T47D (cell line): Measurements from ENCODE around the gene PMEL.
"Not testable (repeated sequence)": the region's sequence is repeated elsewhere in the genome, so short reads cannot be mapped to it uniquely, and the experiment has no call there.

Experiments
- DNase-seq, 2 experiments: peaks; one replicate each; pipeline versions ENCODE4 v3.0.0 to v3.0.0-alpha.2; 2011 to 2012; ENCODE audit warnings: low read depth in 1 of 2, low spot score in 1 of 2
- JUND ChIP-seq: IDR thresholded peaks from 2 replicates; pipeline ENCODE4 v1.6.1; 2012; ENCODE audit warnings: low read depth
- in situ Hi-C: cut with HindIII; loops from 2 replicates; pipeline ENCODE4 v1.10.0; 2016; ENCODE audit warnings: low sequenced_read_pairs, low pct_unique_long_range_greater_than_20kb

The PMEL gene

DNA sequence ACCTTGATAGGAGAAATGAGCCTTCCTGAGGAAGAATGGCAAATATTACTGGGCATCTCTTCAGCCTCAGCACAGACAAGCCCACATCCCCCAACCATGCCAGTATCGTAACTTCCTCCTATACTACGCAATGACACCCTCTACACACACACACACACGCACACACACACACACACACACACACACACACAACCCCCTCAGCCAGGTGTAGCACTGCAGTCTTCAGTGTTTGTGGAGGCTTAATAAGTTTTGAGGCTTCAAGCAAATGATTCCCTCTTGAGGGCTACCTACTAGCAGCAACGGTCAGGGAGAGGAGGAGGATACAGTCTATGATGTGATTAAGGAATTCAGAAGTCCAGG lies 33.3 kb downstream of the PMEL start:
- peak in 1 of 2 experiments; percentile 20 for DNase-seq
- in situ Hi-C loops: no loop called here
- TF ChIP-seq JUND: no peak

DNA sequence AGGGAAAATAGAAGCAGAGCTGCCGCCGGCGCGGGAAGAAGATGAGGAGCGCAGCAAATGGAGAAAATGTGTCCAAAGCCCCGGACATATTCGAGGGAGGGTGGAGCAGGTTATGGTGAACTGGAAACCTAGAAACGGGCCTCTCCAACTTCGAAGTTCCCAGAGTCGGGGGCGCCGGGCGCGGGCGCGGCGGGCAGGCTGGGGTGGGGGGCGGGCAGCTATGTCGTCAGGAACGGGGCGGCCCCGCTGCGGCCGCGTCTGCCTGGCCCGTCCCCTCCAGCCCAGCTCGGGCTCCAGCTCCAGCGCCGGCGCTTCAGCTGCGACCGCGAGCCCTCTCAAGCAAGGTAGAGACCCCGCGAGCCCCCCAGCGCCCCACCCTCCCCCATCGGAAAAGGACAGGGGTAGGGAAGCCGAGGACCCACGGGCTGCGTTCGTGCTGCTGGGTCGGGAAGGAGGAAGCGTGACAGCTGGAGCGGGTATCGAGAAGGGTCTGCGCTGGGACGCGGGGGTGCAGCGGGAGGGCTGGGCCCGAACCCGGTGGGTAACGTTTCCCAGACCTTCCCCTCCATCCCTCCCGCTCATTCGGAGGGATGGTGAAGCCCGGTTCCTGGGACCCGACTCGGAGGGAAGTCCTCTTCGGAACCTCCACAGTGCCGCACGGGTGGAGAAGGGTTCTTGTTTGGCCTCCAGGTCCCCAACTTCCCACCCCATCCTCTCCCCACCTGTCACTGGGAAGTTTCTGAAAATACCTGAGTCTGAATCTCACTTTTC lies 33.9 kb downstream of the PMEL start:
- TF ChIP-seq JUND: no peak
- in situ Hi-C loops: no loop called here
- peak; percentile 46 to 64 for DNase-seq

DNA sequence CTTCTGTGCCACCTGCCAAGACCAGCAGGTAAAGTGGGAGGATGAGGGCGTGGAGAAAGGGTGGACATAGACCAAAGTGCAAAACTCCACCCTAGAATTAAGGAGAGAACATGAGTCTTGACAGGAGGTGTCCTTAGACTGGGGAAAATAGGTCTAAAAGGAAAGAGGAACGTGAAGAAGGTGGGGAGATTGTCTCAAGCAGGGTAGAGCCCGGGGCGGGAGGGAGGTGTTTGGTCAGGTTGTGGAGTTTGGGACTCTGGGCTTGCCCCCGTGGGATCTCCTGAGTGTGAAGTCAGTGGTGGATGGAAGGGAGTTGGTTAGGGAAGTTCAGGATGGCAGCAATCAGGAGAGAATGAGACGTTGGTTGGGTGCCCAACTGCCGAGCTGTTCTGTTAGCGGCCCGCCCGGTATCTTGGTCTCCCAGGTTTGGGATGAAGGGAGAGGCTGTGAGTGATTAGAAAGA lies 34.5 kb downstream of the PMEL start:
- TF ChIP-seq JUND: no peak
- peak in 1 of 2 experiments; percentile 31 for DNase-seq
- in situ Hi-C loops: no loop called here

DNA sequence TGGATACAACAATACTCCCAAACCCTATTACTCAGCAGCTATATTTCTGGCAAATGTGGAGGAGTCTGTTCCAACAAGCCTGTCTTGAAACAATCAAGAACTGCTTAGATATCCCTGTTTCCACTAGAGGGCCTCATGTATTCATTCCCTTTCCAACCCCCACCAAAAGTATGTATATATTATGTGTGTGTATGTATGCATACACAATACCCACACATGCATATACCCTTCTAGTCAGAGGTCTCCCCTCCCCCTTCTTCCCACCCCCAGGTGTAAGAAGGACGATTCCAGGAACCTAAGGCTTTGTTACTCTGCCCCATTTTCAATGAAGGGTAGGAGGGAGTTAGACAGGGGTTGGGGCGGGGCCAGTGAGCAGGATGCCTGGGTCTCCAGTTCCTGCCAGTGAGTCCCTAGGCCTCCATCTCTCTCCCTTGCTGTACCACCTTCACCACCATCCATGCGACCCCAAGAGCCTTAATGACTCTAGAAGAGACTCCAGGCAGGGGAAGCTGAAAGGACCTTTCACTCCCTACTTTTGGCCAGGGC lies 35.0 kb downstream of the PMEL start, which contains the start of gene DGKA:
TSS of gene DGKA (plus strand) at position 392 of the 546 bp plus-strand sequence. CDS start 5,342 bp downstream, outside the sequence.
- in situ Hi-C loops: no loop called here

DNA sequence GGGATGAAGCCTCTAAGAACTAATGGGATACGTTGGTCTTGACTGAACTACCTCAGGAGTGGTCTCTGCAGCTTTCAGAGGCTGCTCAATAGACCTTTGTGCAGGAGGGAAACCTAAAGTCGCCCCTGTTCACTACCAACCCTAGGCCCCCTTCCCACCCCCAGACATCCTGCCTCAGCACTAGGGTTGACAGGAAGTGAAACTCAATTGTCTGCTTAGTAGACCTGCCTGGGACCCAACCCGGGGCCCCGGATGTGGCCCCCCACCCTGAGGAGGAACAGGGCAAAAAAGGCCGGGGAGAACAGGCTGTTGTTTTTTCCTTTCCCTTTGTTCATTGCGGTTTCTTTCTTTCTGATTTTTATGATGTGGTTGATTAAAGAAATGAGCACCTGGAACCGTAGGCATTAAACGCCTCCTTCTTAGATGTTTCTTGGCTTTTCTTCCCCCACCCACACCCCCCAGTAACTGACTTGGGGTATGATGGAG lies 36.5 kb downstream of the PMEL start:
- in situ Hi-C loops: no loop called here
- no peak for DNase-seq
- no peak for TF ChIP-seq JUND

More for the DNA sequence above, 35.0 kb downstream of the PMEL start, which contains the start of gene DGKA:
- TF ChIP-seq JUND: no peak
- DNase-seq: peak; percentile 74 to 84

DNA sequence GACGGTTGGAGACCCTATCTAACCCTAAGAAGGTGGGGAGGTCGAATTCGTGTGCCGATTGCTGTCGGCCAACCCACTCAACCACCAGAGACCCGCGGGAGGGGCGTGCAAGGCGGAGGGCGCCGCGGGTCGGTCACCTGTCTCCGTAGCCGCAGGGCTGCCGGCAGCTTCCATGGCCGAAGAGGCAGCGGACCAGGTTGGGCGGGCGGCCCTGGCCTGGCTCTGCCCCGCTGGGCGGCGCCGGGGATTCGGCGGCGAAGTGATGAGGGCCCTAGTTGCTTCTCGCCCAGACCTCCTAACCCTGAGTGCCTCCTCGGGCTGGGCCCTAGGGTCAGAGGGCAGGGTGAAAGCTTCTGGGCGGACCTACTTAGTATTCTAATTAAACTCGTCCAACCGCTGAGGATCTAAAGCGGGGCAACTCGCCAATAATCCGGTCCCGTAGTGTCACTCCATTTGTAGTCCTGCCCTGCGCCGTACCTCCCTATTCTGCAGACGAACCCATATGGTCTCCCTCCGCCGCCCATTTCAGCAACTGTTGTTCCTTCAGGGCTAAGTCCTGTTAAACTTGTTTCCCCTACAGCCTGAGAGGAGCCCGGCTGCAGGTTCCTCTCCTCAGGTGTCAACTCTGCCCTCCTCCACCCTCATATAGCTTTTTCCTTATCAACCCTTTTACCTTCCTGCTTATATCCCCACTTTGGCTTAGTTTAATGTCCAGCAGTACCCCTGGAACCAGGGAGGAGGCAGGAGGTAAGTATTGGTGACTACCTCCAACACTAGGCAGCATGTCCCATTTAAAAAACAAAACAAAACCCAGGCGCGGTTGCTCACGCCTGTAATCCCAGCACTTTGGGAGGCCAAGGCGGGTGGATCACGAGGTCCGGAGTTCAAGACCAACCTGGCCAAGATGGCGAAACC lies 38.0 kb downstream of the PMEL start, which contains the start of gene PYM1:
TSS of gene PYM1 (minus strand) at position 307 of the 915 bp plus-strand sequence. CDS start at position 174, 133 bp downstream.
- TF ChIP-seq JUND: no peak
- in situ Hi-C loops: no loop called here
- DNase-seq: peak; percentile 87 to 98

DNA sequence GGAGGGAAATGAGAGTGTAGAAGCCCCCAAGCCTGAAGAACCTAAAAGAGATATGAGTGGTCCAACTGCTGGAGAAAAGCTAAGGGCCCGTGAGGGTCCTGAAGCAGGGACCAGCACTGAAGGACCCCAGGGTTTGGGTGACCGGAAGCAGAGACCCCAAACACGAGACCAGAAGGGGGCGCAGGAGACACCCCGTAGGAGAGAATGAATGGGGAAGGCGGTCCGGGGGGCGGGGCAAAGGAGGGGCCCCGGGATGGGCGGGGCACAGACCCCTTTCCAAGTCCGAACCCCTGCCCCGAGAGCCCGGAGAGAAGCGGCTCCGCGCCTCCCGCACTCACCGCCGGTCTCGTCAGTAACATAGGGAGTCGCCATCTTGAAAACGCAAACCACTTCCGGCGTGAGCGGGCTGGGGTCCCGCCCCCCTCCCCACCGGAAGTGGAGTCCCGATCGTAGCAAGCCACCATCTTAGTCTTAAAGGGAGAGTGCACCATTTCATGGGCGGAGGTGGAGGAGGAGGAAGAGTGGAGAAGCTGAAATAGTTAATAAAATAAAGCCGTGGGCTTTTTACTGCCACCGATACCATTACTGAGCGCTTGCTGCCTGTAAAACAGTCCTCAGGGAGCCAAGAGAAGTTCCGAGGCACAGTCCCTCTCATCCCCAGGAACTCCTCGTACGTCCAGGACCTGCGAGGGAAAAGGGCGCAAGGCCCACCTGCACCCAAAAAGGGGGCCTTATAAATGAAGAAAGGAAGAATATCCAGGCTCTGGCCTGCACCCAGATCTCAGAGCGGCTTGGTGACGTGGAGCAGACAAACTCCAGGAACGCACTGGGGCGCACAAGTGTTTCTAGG lies 38.9 kb downstream of the PMEL start:
- in situ Hi-C loops: no loop called here
- TF ChIP-seq JUND: no peak
- peak; percentile 96 to 97 for DNase-seq

DNA sequence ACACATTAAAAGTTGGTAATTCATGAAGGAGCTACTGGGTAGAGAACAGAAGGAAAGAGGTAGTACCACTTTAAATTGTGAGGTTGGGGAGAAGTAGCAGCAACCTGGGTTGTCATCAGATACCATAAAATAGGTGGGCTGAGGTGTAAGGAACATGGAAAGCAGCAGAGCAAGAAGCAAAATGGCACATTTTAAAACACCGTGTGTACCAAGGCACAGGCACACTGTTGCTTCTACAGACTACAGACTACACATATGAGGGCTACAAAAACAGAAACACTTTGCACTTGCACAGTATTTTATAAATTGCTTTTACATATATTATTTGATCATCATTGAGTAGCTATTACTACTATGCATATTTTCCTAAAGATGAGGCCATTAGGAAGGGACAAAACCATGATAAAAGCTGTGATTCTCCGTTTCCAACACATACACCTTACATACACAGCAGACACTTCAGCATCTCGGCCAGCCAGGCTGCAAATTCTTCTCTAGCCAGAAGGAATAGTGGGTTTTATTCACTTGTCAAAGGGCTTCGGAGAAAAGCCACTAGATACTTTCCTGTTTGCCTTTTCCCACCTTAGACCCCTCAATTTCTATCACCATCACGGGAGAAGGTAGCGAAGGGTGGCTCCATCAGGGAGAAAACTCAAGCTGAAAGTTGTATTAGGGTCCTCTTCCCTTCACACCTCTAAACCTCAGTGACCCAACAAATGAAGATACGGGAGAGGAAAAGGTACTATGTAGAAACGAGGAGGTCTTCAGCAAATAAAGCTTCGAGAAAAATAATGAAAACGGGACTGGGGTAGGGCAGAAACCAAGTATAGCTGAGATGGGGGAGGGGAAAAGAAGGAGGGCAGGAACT lies 39.7 kb downstream of the PMEL start:
- TF ChIP-seq JUND: no peak
- in situ Hi-C loops: no loop called here
- DNase-seq: no peak

DNA sequence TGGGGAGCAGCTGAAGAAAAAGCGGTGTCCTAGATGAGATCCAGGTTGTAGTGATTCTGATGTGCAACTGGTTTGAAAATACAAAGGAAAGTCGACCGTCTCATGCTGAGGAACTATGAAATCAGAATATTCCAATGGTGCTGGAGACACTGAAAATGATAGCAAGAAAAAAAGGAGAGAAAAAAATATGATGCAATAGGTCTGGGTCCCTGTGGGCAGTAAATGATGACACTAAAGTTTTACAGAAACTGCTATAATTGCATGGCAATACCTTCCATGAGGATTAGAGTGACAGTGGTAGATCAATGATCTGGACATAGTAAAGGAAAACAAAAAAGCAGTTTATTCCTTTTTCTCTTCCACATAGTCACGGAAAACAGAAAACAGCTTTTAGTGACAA lies 40.5 kb downstream of the PMEL start:
- in situ Hi-C loops: no loop called here
- TF ChIP-seq JUND: no peak
- DNase-seq: no peak

DNA sequence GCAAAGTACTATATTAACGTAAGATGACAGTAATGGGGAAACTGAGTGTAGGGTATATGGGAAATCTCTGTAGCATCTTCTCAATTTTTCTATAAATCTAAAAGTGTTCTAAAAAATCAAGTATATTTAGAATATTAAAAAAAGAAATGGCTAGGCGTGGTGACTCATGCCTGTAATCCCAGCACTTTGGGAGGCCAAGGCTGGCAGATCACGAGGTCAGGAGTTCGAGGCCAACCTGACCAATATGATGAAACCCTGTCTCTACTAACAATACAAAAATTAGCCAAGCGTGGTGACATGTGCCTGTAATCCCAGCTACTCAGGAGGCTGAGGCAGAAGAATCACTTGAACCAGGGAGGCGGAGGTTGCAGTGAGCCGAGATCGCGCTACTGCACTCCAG lies 42.2 kb downstream of the PMEL start:
- DNase-seq, in situ Hi-C loops: not testable (repeated sequence)

DNA sequence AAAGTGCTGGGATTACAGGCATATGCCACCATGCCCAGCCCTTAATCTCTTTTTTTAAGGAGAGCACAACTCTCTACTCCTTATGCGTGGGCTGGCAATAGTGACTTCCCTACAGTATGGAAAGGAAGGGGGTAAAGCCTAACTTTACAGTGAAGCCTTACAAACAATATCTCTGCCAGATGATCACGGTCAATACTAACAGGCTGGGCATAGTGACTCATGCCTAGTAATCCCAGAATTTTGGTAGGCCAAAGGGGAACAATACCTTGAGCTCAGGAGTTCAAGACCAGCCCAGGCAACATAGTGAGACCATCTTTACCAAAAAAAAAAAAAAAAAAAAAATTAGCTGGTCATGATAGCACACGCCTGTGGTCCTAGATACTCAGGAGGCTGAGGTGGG lies 43.7 kb downstream of the PMEL start:
- DNase-seq: no peak
- no peak for TF ChIP-seq JUND
- in situ Hi-C loops: no loop called here

DNA sequence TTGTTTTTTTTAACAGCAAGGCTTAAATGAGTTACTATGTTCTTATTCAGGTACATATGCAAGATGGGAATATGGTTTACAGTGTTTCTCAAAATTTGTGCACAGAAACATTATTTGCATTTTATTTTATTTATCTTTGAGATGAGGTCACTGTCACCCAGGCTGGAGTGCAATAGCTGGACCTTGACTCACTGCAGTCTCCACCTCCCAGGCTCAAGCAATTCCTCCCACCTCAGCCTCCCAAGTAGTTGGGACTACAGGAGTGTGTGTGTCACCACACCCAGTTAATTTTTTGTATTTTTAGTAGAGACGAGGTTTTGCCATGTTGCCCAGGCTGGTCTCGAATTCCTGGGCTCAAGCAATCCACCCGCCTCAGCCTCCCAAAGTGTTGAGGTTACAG lies 46.8 kb downstream of the PMEL start:
- in situ Hi-C loops: not testable (repeated sequence)
- DNase-seq: peak in 1 of 2 experiments; percentile 44
